Left lobe of liver (tissue), 2 donors: ENCODE measurements around the gene LRMDA. TPM values are rescaled to one million over a fixed set of nuclear protein-coding genes. Genes with fewer than 3 reads are reported as not detected.

Experiments
- ATAC-seq: fragments of 200-7000 bp; cut with Tn5 transposase; one replicate; pipeline ENCODE4 v1.9.1; 2020; ENCODE audit warnings: mild to moderate bottlenecking, moderate library complexity
- DNase-seq: peaks from one replicate; pipeline ENCODE4 v3.0.0-alpha.2; 2020; ENCODE audit warnings: low spot score
- total RNA-seq: library from RNA; stranded (reverse); gene quantifications from one replicate; pipeline ENCODE4 v1.2.1, GENCODE V29; 2021
- donor health status: DM: no; HTN: no; CAD: no; lungs with moderate emphysema.
- donor health status: DM: no; HTN: yes; CAD: no.

Gene LRMDA
- total RNA-seq, 1 donor from 2014 or later = 9.1 TPM

- DNase-seq (no peak), ATAC-seq (no peak)
These were observed 262.8 kb downstream of the LRMDA start for GRCh38 chr10:75694269-75694668.

- no peak for DNase-seq
- ATAC-seq = no peak
These were observed 263.4 kb downstream of the LRMDA start for GRCh38 chr10:75694790-75695189.

- ATAC-seq (no peak), DNase-seq (no peak)
These were observed 264.6 kb downstream of the LRMDA start for GRCh38 chr10:75695994-75696393.

- no peak for DNase-seq
- ATAC-seq = no peak
These were observed 265.1 kb downstream of the LRMDA start for GRCh38 chr10:75696536-75696935.

- no peak for ATAC-seq
- DNase-seq = no peak
These were observed 271.9 kb downstream of the LRMDA start for GRCh38 chr10:75703191-75703854.

GRCh38 chr10:75705426-75705825 is 274.0 kb downstream of the LRMDA start:
- DNase-seq = no peak
- no peak for ATAC-seq

GRCh38 chr10:75707080-75707840 is 275.8 kb downstream of the LRMDA start:
- DNase-seq = no peak
- no peak for ATAC-seq

GRCh38 chr10:75708060-75708459 is 276.6 kb downstream of the LRMDA start:
- no peak for DNase-seq
- no peak for ATAC-seq

- ATAC-seq = no peak
- DNase-seq = no peak
These were observed 277.8 kb downstream of the LRMDA start for GRCh38 chr10:75709245-75709644.

- DNase-seq = no peak
- peak; percentile 59 for ATAC-seq
These were observed 278.4 kb downstream of the LRMDA start for GRCh38 chr10:75709811-75710210.

- DNase-seq = no peak
- ATAC-seq = no peak
These were observed 280.9 kb downstream of the LRMDA start for GRCh38 chr10:75712242-75712880.

- no peak for ATAC-seq
- no peak for DNase-seq
These were observed 285.1 kb downstream of the LRMDA start for GRCh38 chr10:75716506-75716905.

- ATAC-seq (peak; percentile 58), DNase-seq (no peak)
These were observed 285.9 kb downstream of the LRMDA start for GRCh38 chr10:75717126-75717916.

GRCh38 chr10:75718991-75719390 is 287.6 kb downstream of the LRMDA start:
- no peak for ATAC-seq
- no peak for DNase-seq

- no peak for ATAC-seq
These were observed 288.7 kb downstream of the LRMDA start for GRCh38 chr10:75720157-75720556.

GRCh38 chr10:75722020-75722419 is 290.6 kb downstream of the LRMDA start:
- no peak for ATAC-seq

More at GRCh38 chr10:75720157-75720556, 288.7 kb downstream of the LRMDA start:
- DNase-seq = no peak

GRCh38 chr10:75722609-75723008 is 291.2 kb downstream of the LRMDA start:
- DNase-seq (no peak), ATAC-seq (peak; percentile 32)

More at GRCh38 chr10:75722020-75722419, 290.6 kb downstream of the LRMDA start:
- DNase-seq = no peak

- DNase-seq (no peak), ATAC-seq (peak; percentile 35)
These were observed 292.0 kb downstream of the LRMDA start for GRCh38 chr10:75723319-75723980.

- DNase-seq (no peak), ATAC-seq (no peak)
These were observed 292.6 kb downstream of the LRMDA start for GRCh38 chr10:75724047-75724446.
